TTC549 (cell line): ENCODE data around the gene CFL2.
"Not testable (repeated sequence)": the region's sequence is repeated elsewhere in the genome, so short reads cannot be mapped to it uniquely, and the experiment has no call there.

ENCODE experiments used
- FAIRE-seq: peaks from 2 replicates; lab custom pipeline; 2012; peaks lifted over from hg19 to GRCh38; lab: Jason Lieb, UNC

The CFL2 gene

DNA sequence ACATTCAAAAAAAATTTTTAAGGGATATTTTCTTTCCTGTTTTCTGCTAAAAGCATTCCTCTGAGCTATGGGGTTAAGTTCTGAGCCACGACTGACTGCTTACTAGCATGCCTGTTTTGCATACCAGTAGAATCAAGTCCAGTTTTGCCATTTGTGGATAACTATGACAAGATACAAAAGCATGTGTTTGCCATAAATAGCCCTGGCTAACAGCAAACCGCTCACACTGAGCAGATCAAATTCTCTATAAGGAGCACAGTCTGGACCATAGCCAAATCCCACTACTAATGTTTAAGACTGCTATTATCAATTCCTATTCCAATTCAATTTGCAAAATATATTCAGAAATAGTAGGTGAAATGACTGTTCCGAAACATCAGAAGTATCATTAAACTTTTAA, 3.2 kb downstream of the CFL2 start:
- no peak for FAIRE-seq

DNA sequence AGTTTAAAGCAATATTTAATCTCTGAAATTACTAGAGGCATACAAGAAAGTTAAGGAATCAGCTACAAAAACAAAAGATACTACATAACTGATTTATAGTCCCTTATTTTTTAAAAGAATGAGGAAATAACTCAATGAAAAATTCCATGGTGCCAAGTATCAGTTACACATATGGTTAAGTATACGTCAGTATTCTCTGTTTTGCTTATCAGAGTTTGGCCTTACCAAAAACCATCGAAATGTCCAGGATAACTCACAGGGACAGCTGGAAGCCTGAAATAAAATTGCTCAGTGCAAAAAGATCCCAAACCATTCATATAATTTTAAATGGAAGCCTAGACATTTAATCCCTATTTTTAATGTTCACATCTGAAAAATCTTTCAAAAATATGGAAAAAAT, 3.6 kb downstream of the CFL2 start:
- no peak for FAIRE-seq

DNA sequence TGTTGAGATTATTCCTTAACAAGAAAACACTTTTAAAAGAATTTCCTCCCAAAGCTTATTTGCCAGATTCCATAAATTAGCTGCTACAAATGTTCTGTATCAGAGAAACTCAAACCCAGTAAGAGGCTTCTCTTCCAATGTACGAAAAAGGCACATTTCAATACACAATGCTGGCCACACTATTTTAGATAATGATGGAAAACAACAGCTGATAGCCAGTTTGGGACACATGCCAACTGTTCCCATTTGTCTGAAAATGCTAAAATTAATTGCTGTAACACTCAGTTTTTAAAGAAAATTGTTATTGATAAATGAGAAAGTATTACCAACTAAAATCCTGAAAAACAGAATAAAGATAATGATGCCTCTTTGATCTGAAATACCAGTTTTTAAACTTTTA, 4.4 kb downstream of the CFL2 start:
- no peak for FAIRE-seq

DNA sequence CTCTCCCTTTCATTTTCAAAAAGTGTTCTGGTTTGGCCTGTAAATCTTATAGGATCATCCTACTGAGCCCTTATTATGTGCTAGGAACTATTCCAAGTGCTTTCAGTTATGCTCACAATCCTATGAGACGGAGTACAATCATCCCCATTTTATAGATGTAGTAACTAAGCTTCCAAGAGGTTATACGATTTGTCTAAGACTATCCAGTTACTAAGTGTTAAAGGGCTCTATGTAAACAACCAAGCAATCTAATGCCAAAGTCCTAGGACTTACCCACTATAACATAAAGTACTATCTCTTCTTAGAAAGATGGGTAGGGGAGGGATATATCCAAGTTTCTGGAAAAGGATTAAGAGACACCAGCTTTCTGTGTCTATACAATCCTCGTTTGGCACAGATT, 6.7 kb downstream of the CFL2 start:
- no peak for FAIRE-seq

DNA sequence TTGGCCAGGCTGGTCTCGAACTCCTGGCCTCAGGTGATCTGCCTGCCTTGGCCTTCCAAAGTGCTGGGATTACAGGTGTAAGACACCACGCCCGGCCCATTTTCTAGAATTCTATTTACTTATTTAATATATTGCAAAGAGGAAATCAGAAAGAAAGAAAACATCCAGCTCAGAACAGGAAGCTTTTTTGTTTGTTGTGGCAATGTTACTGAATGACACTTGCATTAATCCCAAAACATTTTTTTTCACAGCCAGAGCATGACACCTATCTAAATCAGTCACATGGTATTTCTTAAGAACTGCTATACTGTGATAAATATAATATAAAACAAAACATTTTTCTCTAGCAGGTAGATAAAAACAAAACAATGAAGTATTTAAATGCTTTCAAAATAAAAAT, 12.6 kb downstream of the CFL2 start:
- FAIRE-seq = no peak

DNA sequence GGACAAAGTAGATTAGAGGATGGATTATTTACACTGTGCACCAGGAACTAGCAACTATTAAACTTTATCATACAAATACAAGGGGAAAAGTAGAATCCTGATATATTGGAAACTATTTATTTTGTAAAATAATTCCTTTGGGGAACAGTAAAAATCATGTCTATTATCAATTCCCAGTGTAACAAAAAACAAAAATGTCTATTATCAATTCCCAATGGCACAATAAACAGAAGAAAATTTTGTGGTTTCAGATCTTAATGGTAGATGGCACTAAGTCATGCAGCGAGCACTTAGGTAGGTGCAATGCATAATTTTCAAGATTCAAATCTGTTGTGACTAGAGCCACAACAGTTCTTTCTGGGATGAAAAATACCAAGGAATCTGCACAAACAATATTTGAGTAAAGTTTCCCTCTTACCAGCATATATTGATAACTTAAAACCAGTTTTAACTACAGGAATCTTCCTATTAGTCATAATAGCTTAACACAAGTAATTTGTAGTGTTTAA, 13.7 kb downstream of the CFL2 start:
- FAIRE-seq = no peak

DNA sequence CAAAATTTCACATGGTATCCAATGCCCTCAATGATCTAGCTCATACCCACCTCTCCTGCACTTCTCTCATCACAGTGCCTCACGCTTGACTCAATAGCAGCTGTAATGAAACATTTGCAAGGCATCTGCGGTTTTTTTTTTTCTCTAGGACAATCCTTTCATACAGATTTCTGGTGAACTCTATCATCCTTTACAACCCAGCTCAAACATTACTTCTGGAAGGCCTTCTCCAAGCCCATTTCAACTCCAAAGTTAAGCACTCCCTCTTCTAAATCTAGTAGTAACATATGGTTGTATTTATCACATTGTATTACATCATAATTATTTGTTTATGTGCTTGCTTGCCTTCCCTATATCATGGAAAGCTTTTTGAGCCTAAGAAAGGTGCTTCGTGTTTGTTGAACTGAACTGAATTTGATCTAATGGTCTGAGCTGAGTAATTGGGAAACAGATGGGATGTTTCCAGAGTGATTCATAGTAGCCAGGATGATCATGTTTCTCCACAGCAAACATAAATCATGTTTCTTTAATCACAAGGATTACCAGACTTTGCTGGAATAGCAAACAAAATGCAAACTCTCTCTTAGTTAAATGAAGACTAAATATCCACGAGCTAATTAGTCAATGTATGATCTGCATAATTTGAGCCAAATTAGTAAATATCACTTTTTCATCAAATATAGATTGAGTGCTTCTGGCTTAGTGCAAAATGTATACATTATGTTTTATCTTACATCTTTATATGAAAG, 14.3 kb downstream of the CFL2 start:
- FAIRE-seq = peak; percentile 77

DNA sequence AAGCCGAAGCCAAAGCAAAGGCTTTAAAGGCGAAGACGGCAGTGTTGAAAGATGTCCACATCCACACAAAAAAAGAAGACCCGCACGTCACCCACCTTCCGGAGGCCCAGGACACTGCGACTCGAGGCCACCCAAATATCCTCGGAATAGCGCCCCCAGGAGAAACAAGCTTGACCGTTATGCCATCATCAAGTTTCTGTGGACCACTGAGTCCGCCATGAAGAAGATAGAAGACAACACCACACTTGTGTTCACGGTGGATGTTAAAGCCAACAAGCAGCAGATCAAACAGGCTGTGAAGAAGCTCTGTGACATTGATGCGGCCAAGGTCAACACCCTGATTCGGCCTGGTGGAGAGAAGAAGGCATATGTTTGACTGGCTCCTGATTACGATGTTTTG, 20.2 kb downstream of the CFL2 start:
- FAIRE-seq = not testable (repeated sequence)

DNA sequence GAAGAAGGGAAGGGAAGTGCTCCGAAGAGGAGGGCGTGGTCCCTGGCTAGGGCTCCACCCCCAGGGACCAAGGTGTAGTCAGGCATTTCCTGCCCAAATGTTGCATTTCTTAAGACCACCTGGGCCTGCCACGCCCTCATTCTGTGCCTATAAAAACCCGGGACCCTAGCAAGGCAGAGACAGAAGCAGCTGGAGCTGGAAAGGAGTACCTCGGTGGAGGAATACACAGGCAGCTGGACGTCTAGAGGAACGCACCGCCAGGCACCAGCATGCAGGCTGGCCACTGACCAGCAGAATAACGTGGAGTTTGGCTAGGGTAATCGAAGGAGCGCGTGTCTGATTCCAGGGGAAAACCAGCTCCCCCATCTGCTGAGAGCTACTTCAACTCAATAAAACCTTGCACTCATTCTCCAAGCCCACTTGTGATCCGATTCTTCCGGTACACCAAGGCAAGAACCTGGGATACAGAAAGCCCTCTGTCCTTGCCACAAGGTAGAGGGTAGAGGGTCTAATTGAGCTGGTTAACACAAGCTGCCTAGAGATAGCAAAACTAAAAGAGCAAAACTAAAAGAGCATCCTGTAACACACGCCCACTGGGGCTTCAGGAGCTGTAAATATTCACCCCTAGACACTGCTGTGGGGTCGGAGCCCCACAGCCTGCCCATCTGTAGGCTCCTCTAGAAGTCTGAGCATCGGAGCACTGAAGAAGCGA, 21.0 kb downstream of the CFL2 start:
- FAIRE-seq = no peak

DNA sequence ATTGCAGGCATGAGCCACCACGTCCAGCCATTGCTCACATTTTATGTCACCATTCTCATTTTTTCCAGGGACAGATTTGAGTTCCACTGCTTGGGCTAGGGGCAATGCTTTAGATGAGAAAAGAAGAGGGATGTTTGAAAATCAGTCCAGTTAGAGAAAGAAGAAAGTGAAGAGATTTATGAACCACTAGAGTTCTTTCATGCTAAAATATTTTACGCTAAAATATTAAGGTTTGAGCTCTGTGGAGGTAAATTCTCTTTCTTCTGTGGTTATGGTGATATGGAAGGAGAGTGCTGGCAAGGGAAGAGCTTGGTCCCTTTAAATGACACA, 21.5 kb downstream of the CFL2 start:
- no peak for FAIRE-seq

DNA sequence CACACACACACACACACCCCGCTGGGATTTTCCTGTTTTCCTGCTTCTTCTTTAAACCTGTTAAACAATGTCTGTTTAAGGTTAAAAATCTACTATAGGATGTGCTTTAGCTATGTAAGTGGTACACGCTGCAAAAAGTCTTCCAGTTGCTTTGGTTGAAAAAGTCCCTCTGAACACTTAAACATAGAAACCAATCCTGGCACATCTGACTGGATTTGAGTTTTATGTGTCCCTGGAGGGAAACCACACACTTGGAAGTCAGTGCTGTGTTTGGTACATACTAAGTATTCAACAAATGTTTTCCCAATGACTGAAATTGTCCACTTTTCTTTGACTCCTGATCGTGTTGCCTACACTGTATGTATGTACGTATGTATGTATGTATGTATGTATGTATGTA, 22.0 kb downstream of the CFL2 start:
- FAIRE-seq = no peak

DNA sequence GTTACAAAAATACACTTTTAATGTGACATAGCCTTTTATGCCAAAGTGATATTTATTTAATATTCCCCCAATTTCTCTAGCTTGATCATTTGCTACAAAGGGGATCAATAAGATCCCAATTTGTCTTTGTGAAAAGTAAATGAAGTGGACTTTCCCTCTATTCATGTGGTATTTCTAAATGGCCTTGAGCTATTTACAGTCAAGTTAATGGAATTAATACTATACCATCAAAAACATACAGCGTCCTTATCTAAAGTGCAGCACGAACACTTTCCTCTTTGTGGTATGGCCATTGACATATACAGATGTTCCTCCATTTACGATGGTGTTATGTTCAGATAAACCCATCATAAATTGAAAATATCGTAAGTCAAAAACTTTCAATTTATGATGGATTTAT, 23.2 kb downstream of the CFL2 start:
- FAIRE-seq = no peak

DNA sequence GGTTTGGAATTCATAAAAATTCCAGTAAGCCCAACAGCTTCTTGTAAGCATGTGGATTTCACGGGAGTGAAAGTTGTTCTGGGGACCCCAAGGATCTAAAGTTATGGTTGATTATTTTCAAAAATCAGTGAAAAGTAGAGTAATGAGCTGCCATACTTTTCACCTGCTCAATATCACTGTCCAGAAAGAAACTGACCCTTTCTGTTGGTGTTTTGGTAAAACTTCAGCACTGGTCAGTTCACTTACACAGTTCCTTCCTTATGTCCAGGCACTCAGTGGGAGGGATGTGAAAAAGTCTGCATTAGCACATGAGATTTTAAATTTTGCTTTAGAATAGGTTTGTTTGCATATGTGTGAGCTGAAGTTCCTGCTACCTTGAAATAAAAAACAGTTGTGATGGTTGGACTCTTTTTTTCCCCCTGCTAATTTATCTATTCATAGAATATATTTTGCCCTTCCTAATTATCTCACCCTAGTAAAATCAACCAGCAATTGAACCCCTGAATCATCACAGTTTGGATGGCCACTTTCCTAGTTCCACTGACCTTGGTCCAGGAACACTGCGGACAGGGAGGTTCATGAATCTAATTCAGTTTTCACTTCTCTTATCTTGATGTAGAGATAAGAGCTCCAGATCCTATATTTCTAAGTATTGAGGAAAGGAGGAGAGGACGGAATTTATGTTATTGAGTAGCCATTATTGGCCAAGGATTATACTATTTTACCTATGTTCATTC, 25.8 kb downstream of the CFL2 start:
- no peak for FAIRE-seq

DNA sequence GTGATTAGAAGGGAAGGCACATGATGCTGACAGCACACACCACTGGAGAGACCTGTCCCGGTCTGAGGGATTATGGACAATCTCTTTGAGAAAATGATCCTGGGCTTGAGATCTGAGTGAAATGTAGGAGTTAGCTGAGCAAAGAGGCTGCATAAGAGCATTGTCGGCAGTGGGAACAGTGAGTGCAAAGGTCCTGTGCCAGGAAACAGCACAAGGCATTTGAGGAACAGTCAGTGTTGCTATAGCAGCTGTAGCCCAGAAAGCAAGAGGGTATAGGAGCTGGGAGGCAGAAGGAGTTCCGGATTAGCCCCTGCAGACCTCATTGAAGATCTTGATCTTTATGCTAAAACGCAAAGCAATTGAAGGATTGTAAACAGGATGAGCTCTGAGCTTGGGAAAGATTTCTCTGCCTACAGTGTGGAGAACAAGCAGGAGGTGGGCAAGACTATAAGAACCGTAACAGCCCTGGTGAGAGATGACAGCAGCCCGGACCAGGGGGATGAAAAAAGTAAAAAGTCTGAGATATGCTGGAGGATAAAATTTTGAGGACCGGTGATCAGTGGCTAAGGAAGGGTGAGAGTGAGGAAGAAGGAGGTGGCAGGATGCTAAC, 28.5 kb downstream of the CFL2 start:
- no peak for FAIRE-seq

DNA sequence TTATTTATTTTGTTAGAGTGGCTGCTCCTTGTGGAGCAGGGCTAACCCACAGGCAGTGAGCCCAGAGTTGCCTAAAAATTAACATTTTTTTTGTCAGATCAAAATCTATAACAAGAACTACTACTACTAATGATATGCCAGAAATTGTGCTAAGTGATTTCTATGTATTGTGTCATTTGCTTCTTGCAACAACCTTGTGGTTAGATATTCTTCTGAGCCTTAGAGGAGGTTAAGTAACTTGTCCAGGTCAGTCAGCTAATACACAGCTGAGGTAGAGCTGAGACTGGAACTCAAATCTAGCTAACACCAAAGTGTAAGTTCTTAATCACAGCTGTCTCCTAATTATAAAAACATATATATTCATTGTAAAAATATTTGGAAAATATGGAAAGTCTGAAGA, 29.8 kb downstream of the CFL2 start:
- FAIRE-seq = no peak

DNA sequence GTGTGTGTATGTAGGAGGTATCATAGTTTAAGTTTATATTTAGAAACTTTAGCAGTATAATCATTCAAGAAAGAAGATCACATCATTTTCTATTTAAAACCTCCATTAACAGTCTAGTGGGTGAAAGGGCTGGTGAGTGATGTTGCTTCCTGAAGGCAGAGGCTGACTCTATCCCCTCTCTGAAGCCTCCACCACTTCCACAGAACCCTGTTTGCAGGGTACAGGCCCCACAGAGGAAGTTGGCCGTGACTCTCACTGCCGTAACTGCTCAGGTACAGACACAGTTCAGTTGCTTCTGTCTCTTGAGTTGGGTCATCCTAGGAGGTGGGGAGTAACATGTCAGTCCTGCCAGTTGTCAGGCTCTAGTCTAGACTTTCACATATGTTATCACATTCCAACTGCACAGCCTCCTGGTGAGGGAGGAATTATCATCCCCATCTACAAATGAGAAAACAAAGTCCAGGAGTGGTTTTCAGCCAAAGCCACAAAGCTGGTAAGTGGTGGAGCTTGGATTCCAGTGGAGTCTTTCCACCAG, 31.5 kb downstream of the CFL2 start:
- FAIRE-seq = no peak

DNA sequence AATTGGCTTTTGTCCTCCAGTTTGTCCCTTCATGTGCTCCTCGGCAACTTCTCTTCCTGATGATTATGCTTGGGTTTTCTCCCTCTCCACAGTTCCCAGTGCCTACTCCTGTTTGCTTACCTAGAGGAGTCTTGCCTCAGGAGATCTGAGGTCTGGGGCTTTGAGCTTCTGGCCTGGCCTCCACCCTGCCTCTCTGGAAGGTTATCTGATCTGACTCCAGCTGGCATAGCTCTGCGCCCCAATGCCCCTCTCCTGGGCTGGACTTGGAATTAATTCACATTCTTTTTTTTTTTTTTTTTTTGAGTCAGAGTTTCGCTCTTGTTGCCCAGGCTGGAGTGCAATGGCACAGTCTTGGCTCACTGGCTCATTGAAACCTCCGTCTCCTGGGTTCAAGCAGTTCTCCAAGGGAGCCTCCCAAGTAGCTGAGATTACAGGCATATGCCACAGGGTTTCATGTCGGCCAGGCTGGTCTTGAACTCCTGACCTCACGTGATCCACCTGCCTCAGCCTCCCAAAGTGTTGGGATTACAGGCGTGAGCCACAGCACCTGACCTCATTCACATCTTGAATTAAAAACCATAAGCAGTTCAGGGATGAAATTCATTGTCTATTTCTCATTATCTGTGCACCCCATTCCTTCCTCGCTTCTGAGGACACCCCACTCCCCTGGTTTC, 33.5 kb downstream of the CFL2 start:
- no peak for FAIRE-seq

DNA sequence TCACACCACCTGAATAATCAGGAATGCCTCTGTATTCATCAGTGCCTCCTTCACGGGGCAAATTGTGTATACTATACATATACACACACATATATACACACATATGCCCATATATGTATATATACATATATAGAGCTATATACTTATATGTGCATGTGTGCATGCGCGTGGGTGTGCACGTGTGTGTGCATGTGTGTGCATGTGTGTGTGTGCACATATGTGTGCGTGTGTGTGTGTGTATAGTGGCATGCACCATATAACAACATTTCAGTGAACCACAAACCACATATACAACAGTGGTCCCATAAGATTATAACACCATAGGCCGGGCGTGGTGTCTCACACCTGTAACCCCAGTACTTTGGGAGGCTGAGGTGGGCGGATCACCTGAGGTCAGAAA, 35.7 kb downstream of the CFL2 start:
- no peak for FAIRE-seq

DNA sequence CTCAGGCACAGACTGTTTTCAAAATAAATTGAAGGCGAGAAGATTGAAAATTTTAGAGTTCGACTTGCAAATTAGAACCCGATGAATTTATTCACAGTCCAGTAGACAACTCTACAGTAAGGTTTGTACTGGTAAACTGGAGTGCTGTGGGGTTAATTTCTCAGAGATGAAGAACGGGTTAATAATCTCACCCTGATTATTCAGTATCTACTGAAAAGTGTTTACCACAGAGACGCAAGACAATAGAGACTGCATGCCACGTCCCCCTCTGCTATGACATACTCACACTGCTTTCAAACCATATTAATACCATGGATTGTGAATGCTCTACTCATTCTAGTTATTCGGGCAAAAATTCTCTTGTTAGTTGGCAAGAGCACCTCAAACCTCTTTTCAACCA, 36.1 kb downstream of the CFL2 start:
- no peak for FAIRE-seq

DNA sequence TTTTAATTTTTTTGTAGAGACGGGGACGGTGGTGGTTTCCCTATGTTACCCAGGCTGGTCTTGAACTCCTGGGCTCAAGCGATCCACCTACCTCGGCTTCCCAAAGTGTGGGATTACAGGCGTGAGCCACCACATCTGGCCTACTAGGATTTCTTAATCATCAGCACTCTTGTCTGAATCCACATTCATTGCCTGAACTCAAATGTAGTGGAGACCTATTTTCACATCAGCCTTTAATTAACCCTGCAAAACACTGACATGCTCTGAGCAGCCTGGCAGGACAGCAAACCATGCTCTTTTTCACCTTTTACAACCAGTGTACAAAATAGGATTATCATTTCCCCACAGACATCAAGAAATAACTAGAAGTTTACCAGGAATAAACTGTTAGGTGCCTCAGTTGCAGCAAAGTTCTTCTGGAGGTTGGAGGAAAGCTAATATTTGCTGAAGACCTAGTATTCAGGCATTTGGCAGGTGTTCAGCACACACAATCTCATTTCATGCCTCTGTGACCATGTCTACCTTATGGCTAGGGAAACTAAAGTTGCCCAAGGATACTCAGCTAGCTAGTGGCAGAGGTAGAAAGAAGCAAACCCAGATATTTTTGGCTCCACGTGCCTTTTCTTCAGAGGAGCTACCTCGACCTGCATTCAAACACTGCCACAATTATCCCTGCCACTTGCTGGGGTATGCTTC, 37.7 kb downstream of the CFL2 start:
- FAIRE-seq = no peak

DNA sequence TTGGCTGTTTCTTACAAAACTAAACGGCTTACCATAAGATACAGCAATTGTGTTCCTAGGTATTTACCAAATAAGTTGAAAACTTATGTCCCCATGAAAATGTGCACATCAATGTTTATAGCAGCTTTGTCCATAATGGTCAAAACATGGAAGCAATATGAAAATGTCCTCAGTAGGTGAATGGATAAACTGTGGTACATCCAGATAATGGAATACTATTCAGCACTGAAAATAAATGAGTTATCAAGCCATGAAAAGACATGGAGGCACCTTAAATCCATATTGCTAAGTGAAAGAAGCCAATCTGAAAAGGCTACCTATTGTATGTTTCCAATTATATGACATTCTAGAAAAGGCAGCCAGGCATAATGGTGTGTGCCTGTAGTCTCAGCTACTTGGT, 40.7 kb downstream of the CFL2 start:
- FAIRE-seq = no peak

DNA sequence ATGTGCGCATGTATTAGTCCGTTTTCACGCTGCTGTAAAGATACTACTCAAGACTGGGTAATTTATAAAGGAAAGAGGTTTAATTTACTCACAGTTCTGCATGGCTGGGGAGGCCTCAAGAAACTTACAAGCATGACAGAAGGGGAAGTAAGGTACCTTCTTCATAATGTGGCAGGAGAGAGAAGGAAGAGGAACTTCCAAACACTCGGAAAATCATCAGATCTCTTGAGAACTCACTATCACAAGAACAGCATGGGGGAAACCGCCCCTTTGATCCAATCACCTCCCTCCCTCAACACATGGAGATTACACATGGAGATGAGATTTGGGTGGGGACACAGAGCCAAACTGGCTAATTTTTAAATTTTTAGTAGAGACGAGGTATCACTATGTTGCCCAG, 42.7 kb downstream of the CFL2 start:
- FAIRE-seq = no peak
